HG03196 (cell line): Measurements from ENCODE around the gene UBD.

Experiments used
- ATAC-seq: cut with Tn5 transposase; IDR thresholded peaks from one replicate; pipeline ENCODE4 v1.9.1; 2021; ENCODE audit not compliant: unreplicated experiment

Gene UBD

GRCh38 chr6:29524044-29524443, 35.5 kb downstream of the UBD start:
- ATAC-seq: no peak

GRCh38 chr6:29522227-29522626, 37.3 kb downstream of the UBD start:
- no peak for ATAC-seq

- ATAC-seq: no peak
Observed at GRCh38 chr6:29521006-29521680, 38.4 kb downstream of the UBD start.

- no peak for ATAC-seq
Observed at GRCh38 chr6:29520232-29520631, 39.3 kb downstream of the UBD start.

GRCh38 chr6:29519291-29520010, 40.1 kb downstream of the UBD start:
- no peak for ATAC-seq

- no peak for ATAC-seq
Observed at GRCh38 chr6:29517728-29518440, 41.6 kb downstream of the UBD start.

- ATAC-seq: no peak
Observed at GRCh38 chr6:29517245-29517644, 42.3 kb downstream of the UBD start.

- peak; percentile 49 for ATAC-seq
Observed at GRCh38 chr6:29516108-29516507, 43.4 kb downstream of the UBD start.

- no peak for ATAC-seq
Observed at GRCh38 chr6:29510746-29511300, 48.7 kb downstream of the UBD start.

- no peak for ATAC-seq
Observed at GRCh38 chr6:29510202-29510601, 49.3 kb downstream of the UBD start.

- peak; percentile 19 for ATAC-seq
Observed at GRCh38 chr6:29509711-29510110, 49.8 kb downstream of the UBD start.

GRCh38 chr6:29509239-29509638, 50.3 kb downstream of the UBD start:
- peak; percentile 72 for ATAC-seq

GRCh38 chr6:29507319-29507718, 52.2 kb downstream of the UBD start:
- ATAC-seq: no peak

- no peak for ATAC-seq
Observed at GRCh38 chr6:29506446-29507067, 53.0 kb downstream of the UBD start.

- ATAC-seq: no peak
Observed at GRCh38 chr6:29505808-29506207, 53.7 kb downstream of the UBD start.
